22Rv1 (cell line): ENCODE measurements around the gene TMEM151B.

ENCODE experiments used
- CTCF ChIP-seq: fragments of 450-650 bp; IDR thresholded peaks from 2 replicates; pipeline ENCODE4 v1.5.1; 2017; ENCODE audit warnings: mild to moderate bottlenecking
- ZFX ChIP-seq: fragments of 450-650 bp; IDR thresholded peaks from 2 replicates; pipeline ENCODE4 v1.6.1; 2017; ENCODE audit warnings: antibody characterized with exemption, borderline replicate concordance

- TF ChIP-seq CTCF (peak; percentile 29), ZFX (no peak)
These were observed 5.1 kb upstream of the TMEM151B start, which contains the start of gene NFKBIE for GRCh38 chr6:44265007-44265721.
